Bronchial epithelial cell (primary cell): Measurements from ENCODE around the gene CCSER1. TPM values are rescaled to one million over a fixed set of nuclear protein-coding genes. Genes with fewer than 3 reads are reported as not detected.

ENCODE experiments used
- DNase-seq: peaks from one replicate; pipeline ENCODE4 v3.0.0-alpha.2; 2010; ENCODE audit warnings: low read depth
- FAIRE-seq: peaks from 2 replicates; lab custom pipeline; 2011; peaks lifted over from hg19 to GRCh38; lab: Jason Lieb, UNC
- H3K27me3 ChIP-seq: 2 replicates; pipeline ENCODE4 v1.5.1; 2011; ENCODE audit warnings: low read length; ENCODE audit not compliant: control insufficient read depth, insufficient read depth
- H3K36me3 ChIP-seq: 2 replicates; pipeline ENCODE4 v1.5.1; 2011; ENCODE audit warnings: low read length; ENCODE audit not compliant: control insufficient read depth, insufficient read depth
- H3K4me3 ChIP-seq: 2 replicates; pipeline ENCODE4 v1.5.1; 2011; ENCODE audit warnings: mild to moderate bottlenecking, low read depth, low read length, control low read depth
- total RNA-seq: library from RNA; depleted of rRNA; stranded (reverse); fragments of >200 nt; gene quantifications from 2 replicates; pipeline ENCODE4 v1.2.1, GENCODE V29; 2014
- TF ChIP-seq, protein P1 (sequence below): IDR thresholded peaks from 2 replicates; pipeline ENCODE4 v1.5.1; 2011; ENCODE audit warnings: mild to moderate bottlenecking, moderate library complexity, low read length, control low read depth, inconsistent platforms; ENCODE audit not compliant: insufficient read depth, severe bottlenecking

Gene CCSER1
- total RNA-seq, 1 donor from 2014 or later, result 6.6 TPM

GRCh38 chr4:91577864-91578263, 1450.7 kb downstream of the CCSER1 start:
- no peak overlapping the region for H3K4me3 ChIP-seq
- DNase-seq, result no peak
- TF ChIP-seq, protein P1, sequence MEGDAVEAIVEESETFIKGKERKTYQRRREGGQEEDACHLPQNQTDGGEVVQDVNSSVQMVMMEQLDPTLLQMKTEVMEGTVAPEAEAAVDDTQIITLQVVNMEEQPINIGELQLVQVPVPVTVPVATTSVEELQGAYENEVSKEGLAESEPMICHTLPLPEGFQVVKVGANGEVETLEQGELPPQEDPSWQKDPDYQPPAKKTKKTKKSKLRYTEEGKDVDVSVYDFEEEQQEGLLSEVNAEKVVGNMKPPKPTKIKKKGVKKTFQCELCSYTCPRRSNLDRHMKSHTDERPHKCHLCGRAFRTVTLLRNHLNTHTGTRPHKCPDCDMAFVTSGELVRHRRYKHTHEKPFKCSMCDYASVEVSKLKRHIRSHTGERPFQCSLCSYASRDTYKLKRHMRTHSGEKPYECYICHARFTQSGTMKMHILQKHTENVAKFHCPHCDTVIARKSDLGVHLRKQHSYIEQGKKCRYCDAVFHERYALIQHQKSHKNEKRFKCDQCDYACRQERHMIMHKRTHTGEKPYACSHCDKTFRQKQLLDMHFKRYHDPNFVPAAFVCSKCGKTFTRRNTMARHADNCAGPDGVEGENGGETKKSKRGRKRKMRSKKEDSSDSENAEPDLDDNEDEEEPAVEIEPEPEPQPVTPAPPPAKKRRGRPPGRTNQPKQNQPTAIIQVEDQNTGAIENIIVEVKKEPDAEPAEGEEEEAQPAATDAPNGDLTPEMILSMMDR, result no peak
- no peaks in the 10 kb centered on the region for H3K36me3 ChIP-seq
- FAIRE-seq, result no peak
- no peaks in the 10 kb centered on the region for H3K27me3 ChIP-seq

GRCh38 chr4:91590260-91590659, 1463.1 kb downstream of the CCSER1 start:
- Histone ChIP-seq H3K36me3 (no peaks in the 10 kb centered on the region), H3K27me3 (no peaks in the 10 kb centered on the region), H3K4me3 (no peak overlapping the region)
- FAIRE-seq, result no peak
- TF ChIP-seq, protein P1, result no peak
- no peak for DNase-seq

DNA sequence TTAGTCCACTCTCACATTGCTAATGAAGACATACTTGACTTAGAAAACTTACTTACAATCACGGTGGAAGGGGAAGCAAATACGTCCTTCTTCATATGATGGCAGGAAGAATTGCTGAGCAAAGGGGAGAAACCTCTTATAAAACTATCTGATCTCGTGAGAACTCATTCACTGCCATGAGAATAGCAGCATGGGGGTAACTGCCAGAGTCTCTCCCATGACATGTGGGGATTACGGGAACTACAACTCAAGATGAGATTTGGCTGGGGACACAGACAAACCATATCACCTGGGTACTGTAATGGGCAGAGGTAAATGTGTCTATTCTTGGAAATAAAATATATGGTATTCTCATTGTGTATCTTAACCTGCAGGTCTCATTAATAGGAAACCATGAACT, 1464.9 kb downstream of the CCSER1 start:
- Histone ChIP-seq H3K27me3 (no peaks in the 10 kb centered on the region), H3K36me3 (no peaks in the 10 kb centered on the region), H3K4me3 (no peak overlapping the region)
- DNase-seq (no peak), FAIRE-seq (no peak)
- TF ChIP-seq, protein P1, result no peak

- no peak for FAIRE-seq
- no peak overlapping the region for H3K4me3 ChIP-seq
Measured at GRCh38 chr4:91596718-91597117, 1469.5 kb downstream of the CCSER1 start.

DNA sequence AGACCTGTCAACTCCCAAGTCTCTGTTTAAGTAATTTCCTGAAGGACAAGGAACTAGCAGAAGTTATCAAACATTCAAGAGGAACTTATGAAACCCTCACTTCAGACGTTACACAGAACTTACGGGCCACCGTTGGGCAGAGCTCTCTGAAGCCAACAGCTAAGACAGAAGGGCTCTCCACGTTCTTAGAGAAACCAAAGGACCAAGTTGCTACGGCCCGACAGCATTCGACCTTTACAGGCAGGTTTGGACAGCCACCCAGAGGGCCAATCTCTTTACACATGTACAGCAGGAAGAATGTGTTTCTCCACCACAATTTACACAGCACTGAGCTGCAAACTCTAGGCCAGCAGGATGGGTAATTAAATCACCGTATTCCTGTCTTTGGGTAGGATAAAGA, 1471.5 kb downstream of the CCSER1 start:
- DNase-seq (no peak), FAIRE-seq (peak; percentile 50)
- TF ChIP-seq, protein P1, result no peak
- Histone ChIP-seq H3K36me3 (no peaks in the 10 kb centered on the region), H3K27me3 (no peaks in the 10 kb centered on the region), H3K4me3 (no peak overlapping the region)

More at GRCh38 chr4:91596718-91597117, 1469.5 kb downstream of the CCSER1 start:
- no peaks in the 10 kb centered on the region for H3K36me3 ChIP-seq
- no peak for DNase-seq
- no peaks in the 10 kb centered on the region for H3K27me3 ChIP-seq
- TF ChIP-seq, protein P1, result no peak

- FAIRE-seq, result no peak
- TF ChIP-seq, protein P1, result no peak
Measured at GRCh38 chr4:91600301-91600700, 1473.1 kb downstream of the CCSER1 start.

More at GRCh38 chr4:91600301-91600700, 1473.1 kb downstream of the CCSER1 start:
- no peaks in the 10 kb centered on the region for H3K27me3 ChIP-seq
- H3K4me3 ChIP-seq, result no peak overlapping the region
- H3K36me3 ChIP-seq, result no peaks in the 10 kb centered on the region
- no peak for DNase-seq
